Eye (tissue), 1 donor: ENCODE results near the gene MPHOSPH9.
A peak's percentile ranks its signal among the peaks of the same experiment; 100 is the strongest.

Experiments used
- DNase-seq: peaks from one replicate; pipeline ENCODE4 v3.0.0-alpha.2; 2015

The MPHOSPH9 gene

GRCh38 chr12:123126294-123127181 lies 106.4 kb downstream of the MPHOSPH9 start:
- peak; percentile 38 for DNase-seq

- no peak for DNase-seq
Observed at GRCh38 chr12:123122626-123123025, 110.3 kb downstream of the MPHOSPH9 start.

- no peak for DNase-seq
Observed at GRCh38 chr12:123121670-123122069, 111.3 kb downstream of the MPHOSPH9 start.

- no peak for DNase-seq
Observed at GRCh38 chr12:123120452-123121166, 112.3 kb downstream of the MPHOSPH9 start.

GRCh38 chr12:123119808-123120207 lies 113.1 kb downstream of the MPHOSPH9 start:
- no peak for DNase-seq

GRCh38 chr12:123118497-123118896 lies 114.4 kb downstream of the MPHOSPH9 start:
- no peak for DNase-seq

GRCh38 chr12:123115409-123116121 lies 117.4 kb downstream of the MPHOSPH9 start:
- peak; percentile 37 for DNase-seq

GRCh38 chr12:123114304-123115083 lies 118.4 kb downstream of the MPHOSPH9 start:
- no peak for DNase-seq

GRCh38 chr12:123113026-123113425 lies 119.9 kb downstream of the MPHOSPH9 start:
- DNase-seq: no peak

- no peak for DNase-seq
Observed at GRCh38 chr12:123111498-123112165, 121.3 kb downstream of the MPHOSPH9 start.

GRCh38 chr12:123109319-123109772 lies 123.6 kb downstream of the MPHOSPH9 start:
- DNase-seq: peak; percentile 45

- DNase-seq: no peak
Observed at GRCh38 chr12:123108682-123109066, 124.3 kb downstream of the MPHOSPH9 start.

GRCh38 chr12:123107926-123108681 lies 124.8 kb downstream of the MPHOSPH9 start:
- no peak for DNase-seq

GRCh38 chr12:123106640-123107359 lies 126.1 kb downstream of the MPHOSPH9 start:
- DNase-seq: no peak

- DNase-seq: no peak
Observed at GRCh38 chr12:123105211-123105826, 127.6 kb downstream of the MPHOSPH9 start.

- DNase-seq: no peak
Observed at GRCh38 chr12:123104809-123105208, 128.1 kb downstream of the MPHOSPH9 start.
